GM12892 (cell line): ENCODE results near the gene RERG.

ENCODE experiments used
- DNase-seq: peaks from one replicate; pipeline ENCODE4 v3.0.0; 2011; ENCODE audit not compliant: insufficient read length
- FAIRE-seq: peaks from 2 replicates; lab custom pipeline; 2011; peaks lifted over from hg19 to GRCh38; lab: Jason Lieb, UNC
- POLR2A ChIP-seq: IDR thresholded peaks from 2 replicates; pipeline ENCODE4 v1.6.1; 2011; ENCODE audit warnings: low read depth, low read length, control low read depth
- POLR2AphosphoS5 ChIP-seq: IDR thresholded peaks from 2 replicates; pipeline ENCODE4 v1.6.1; 2011; ENCODE audit warnings: low read depth, low read length, control low read depth
- TAF1 ChIP-seq: IDR thresholded peaks from 2 replicates; pipeline ENCODE4 v1.6.1; 2011; ENCODE audit warnings: low read depth, mild to moderate bottlenecking, control low read depth, low read length, borderline replicate concordance

The RERG gene

GRCh38 chr12:15154103-15154502 is 67.1 kb downstream of the RERG start:
- no peak for FAIRE-seq

GRCh38 chr12:15152868-15153267 is 68.3 kb downstream of the RERG start:
- FAIRE-seq: no peak

More at GRCh38 chr12:15154103-15154502, 67.1 kb downstream of the RERG start:
- no peak for DNase-seq
- no peak for TF ChIP-seq POLR2A
- TF ChIP-seq POLR2AphosphoS5: no peak
- no peak for TF ChIP-seq TAF1

GRCh38 chr12:15152456-15152855 is 68.8 kb downstream of the RERG start:
- FAIRE-seq (no peak), DNase-seq (no peak)
- TF ChIP-seq POLR2A (no peak), POLR2AphosphoS5 (no peak), TAF1 (no peak)

More at GRCh38 chr12:15152868-15153267, 68.3 kb downstream of the RERG start:
- TF ChIP-seq POLR2A: no peak
- TF ChIP-seq TAF1: no peak
- TF ChIP-seq POLR2AphosphoS5: no peak
- no peak for DNase-seq

GRCh38 chr12:15151161-15152091 is 69.8 kb downstream of the RERG start:
- no peak for TF ChIP-seq POLR2AphosphoS5
- TF ChIP-seq POLR2A: no peak
- no peak for TF ChIP-seq TAF1
- FAIRE-seq (no peak), DNase-seq (no peak)

GRCh38 chr12:15146585-15146984 is 74.6 kb downstream of the RERG start:
- FAIRE-seq (no peak), DNase-seq (no peak)
- TF ChIP-seq POLR2A (no peak), TAF1 (no peak), POLR2AphosphoS5 (no peak)

- TF ChIP-seq POLR2AphosphoS5 (no peak), TAF1 (no peak), POLR2A (no peak)
- no peak for FAIRE-seq
- DNase-seq: no peak
These were observed 77.8 kb downstream of the RERG start for GRCh38 chr12:15143467-15143866.

- FAIRE-seq: no peak
- DNase-seq: no peak
- TF ChIP-seq TAF1: no peak
These were observed 78.5 kb downstream of the RERG start for GRCh38 chr12:15142711-15143110.

- TF ChIP-seq TAF1 (no peak), POLR2A (no peak), POLR2AphosphoS5 (no peak)
- FAIRE-seq (no peak), DNase-seq (no peak)
These were observed 89.8 kb downstream of the RERG start for GRCh38 chr12:15131431-15131830.

GRCh38 chr12:15130541-15130940 is 90.7 kb downstream of the RERG start:
- DNase-seq (no peak), FAIRE-seq (no peak)
- TF ChIP-seq POLR2A (no peak), POLR2AphosphoS5 (no peak), TAF1 (no peak)

- TF ChIP-seq POLR2A (no peak), POLR2AphosphoS5 (no peak), TAF1 (no peak)
- DNase-seq: no peak
- FAIRE-seq: no peak
These were observed 97.8 kb downstream of the RERG start for GRCh38 chr12:15123401-15123800.

- FAIRE-seq (no peak), DNase-seq (no peak)
- TF ChIP-seq POLR2A (no peak), TAF1 (no peak), POLR2AphosphoS5 (no peak)
These were observed 98.9 kb downstream of the RERG start for GRCh38 chr12:15122344-15122743.

GRCh38 chr12:15118955-15119354 is 102.3 kb downstream of the RERG start:
- TF ChIP-seq TAF1 (no peak), POLR2A (no peak), POLR2AphosphoS5 (no peak)
- no peak for FAIRE-seq
- DNase-seq: no peak
